GM12878 (cell line): ENCODE results near the gene GPATCH3.
"Not testable (repeated sequence)": the region's sequence is repeated elsewhere in the genome, so short reads cannot be mapped to it uniquely, and the experiment has no call there.

ENCODE experiments used
- CREM ChIP-seq: IDR thresholded peaks from 2 replicates; pipeline ENCODE4 v1.6.1; 2014; ENCODE audit warnings: antibody characterized with exemption, low read depth
- GABPA ChIP-seq: IDR thresholded peaks from 2 replicates; pipeline ENCODE4 v1.6.1; 2014; ENCODE audit warnings: antibody characterized with exemption, low read depth, mild to moderate bottlenecking, inconsistent platforms
- NBN ChIP-seq: fragments of 450-650 bp; IDR thresholded peaks from 2 replicates; pipeline ENCODE4 v1.6.1; 2016
- POLR2A ChIP-seq: IDR thresholded peaks from 2 replicates; pipeline ENCODE4 v1.6.1; 2011; ENCODE audit warnings: low read depth, mild to moderate bottlenecking, low read length
- SIX5 ChIP-seq: IDR thresholded peaks from 2 replicates; pipeline ENCODE4 v1.6.1; 2011; ENCODE audit warnings: mild to moderate bottlenecking, low read depth, low read length, moderate library complexity; ENCODE audit not compliant: severe bottlenecking
- TAF1 ChIP-seq: IDR thresholded peaks from 2 replicates; pipeline ENCODE4 v1.6.1; 2011; ENCODE audit warnings: mild to moderate bottlenecking, low read depth, low read length, borderline replicate concordance
- ZNF274 ChIP-seq: IDR thresholded peaks from one replicate; pipeline ENCODE4 v1.8.0; 2011; ENCODE audit not compliant: insufficient read length, insufficient read depth
- TF ChIP-seq, protein P1 (sequence below), 3 experiments: IDR thresholded peaks in 2 of 3; conservative IDR thresholded peaks in 1 of 3; 2 replicates each; pipeline ENCODE4 v1.5.1; 2011; ENCODE audit warnings: low read depth in 3 of 3, low read length in 3 of 3, mild to moderate bottlenecking in 3 of 3, control low read depth in 2 of 3, moderate library complexity in 2 of 3, inconsistent platforms in 1 of 3, mixed read lengths in 1 of 3; ENCODE audit not compliant: control insufficient read depth in 2 of 3, insufficient read depth in 1 of 3; ENCODE audit errors: extremely low read depth in 1 of 3
- TF ChIP-seq, protein P2 (sequence below): IDR thresholded peaks from 2 replicates; pipeline ENCODE4 v1.6.1; 2012; ENCODE audit warnings: low read depth, low read length, improper control_type of control experiment
- TF ChIP-seq, protein P3 (sequence below): fragments of 450-650 bp; IDR thresholded peaks from 2 replicates; pipeline ENCODE4 v1.6.1; 2016; ENCODE audit warnings: mild to moderate bottlenecking
- TF ChIP-seq, protein P4 (sequence below): fragments of 450-650 bp; IDR thresholded peaks from 2 replicates; pipeline ENCODE4 v1.6.1; 2014; ENCODE audit warnings: mild to moderate bottlenecking

DNA sequence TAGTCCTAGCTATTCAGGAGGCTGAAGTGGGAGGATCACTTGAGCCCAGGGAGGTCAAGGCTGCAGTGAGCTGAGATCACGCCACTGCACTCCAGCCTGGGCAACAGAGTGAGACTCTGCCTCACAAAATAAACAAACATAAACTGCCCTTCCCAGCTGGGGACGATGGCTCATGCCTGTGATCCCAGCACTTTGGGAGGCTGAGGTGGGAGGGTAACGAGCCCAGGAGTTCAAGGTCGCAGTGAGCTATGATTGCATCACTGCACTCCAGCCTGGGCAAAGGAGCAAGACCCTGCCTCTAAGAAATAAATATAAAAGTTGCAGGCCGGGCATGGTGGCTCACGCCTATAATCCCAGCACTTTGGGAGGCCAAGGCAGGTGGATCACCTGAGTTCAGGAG is 18.7 kb downstream of the GPATCH3 start:
- TF ChIP-seq, protein P1, sequence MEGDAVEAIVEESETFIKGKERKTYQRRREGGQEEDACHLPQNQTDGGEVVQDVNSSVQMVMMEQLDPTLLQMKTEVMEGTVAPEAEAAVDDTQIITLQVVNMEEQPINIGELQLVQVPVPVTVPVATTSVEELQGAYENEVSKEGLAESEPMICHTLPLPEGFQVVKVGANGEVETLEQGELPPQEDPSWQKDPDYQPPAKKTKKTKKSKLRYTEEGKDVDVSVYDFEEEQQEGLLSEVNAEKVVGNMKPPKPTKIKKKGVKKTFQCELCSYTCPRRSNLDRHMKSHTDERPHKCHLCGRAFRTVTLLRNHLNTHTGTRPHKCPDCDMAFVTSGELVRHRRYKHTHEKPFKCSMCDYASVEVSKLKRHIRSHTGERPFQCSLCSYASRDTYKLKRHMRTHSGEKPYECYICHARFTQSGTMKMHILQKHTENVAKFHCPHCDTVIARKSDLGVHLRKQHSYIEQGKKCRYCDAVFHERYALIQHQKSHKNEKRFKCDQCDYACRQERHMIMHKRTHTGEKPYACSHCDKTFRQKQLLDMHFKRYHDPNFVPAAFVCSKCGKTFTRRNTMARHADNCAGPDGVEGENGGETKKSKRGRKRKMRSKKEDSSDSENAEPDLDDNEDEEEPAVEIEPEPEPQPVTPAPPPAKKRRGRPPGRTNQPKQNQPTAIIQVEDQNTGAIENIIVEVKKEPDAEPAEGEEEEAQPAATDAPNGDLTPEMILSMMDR (IDR thresholded peaks at IDR 0.05 in 2 of 3, conservative IDR thresholded peaks at IDR 0.05 in 1 of 3; ENCODE audit: control insufficient read depth in 2 of 3, extremely low read depth in 1 of 3, insufficient read depth in 1 of 3, low read depth in 3 of 3, low read length in 3 of 3) = not testable (repeated sequence)
- TF ChIP-seq, protein P2, sequence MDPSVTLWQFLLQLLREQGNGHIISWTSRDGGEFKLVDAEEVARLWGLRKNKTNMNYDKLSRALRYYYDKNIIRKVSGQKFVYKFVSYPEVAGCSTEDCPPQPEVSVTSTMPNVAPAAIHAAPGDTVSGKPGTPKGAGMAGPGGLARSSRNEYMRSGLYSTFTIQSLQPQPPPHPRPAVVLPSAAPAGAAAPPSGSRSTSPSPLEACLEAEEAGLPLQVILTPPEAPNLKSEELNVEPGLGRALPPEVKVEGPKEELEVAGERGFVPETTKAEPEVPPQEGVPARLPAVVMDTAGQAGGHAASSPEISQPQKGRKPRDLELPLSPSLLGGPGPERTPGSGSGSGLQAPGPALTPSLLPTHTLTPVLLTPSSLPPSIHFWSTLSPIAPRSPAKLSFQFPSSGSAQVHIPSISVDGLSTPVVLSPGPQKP = not testable (repeated sequence)
- TF ChIP-seq CREM, NBN, POLR2A, GABPA, TAF1, ZNF274, SIX5: not testable (repeated sequence)
- TF ChIP-seq, protein P3, sequence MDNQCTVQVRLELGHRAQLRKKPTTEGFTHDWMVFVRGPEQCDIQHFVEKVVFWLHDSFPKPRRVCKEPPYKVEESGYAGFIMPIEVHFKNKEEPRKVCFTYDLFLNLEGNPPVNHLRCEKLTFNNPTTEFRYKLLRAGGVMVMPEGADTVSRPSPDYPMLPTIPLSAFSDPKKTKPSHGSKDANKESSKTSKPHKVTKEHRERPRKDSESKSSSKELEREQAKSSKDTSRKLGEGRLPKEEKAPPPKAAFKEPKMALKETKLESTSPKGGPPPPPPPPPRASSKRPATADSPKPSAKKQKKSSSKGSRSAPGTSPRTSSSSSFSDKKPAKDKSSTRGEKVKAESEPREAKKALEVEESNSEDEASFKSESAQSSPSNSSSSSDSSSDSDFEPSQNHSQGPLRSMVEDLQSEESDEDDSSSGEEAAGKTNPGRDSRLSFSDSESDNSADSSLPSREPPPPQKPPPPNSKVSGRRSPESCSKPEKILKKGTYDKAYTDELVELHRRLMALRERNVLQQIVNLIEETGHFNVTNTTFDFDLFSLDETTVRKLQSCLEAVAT = not testable (repeated sequence)
- TF ChIP-seq, protein P4, sequence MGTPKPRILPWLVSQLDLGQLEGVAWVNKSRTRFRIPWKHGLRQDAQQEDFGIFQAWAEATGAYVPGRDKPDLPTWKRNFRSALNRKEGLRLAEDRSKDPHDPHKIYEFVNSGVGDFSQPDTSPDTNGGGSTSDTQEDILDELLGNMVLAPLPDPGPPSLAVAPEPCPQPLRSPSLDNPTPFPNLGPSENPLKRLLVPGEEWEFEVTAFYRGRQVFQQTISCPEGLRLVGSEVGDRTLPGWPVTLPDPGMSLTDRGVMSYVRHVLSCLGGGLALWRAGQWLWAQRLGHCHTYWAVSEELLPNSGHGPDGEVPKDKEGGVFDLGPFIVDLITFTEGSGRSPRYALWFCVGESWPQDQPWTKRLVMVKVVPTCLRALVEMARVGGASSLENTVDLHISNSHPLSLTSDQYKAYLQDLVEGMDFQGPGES = not testable (repeated sequence)
